PC-3 (cell line): ENCODE data around the gene TMPRSS3. TPM values are rescaled to one million over a fixed set of nuclear protein-coding genes. Genes with fewer than 3 reads are reported as not detected.
A peak's percentile ranks its signal among the peaks of the same experiment; 100 is the strongest.

Experiments used
- ATAC-seq: fragments of 200-7000 bp; cut with Tn5 transposase; 2 replicates; pipeline ENCODE4 v1.9.1; 2020; ENCODE audit warnings: mild to moderate bottlenecking, moderate library complexity
- BruUV-seq: library from RNA; stranded (reverse); fragments of 400-500 nt; replicated peaks from 2 replicates; lab custom pipeline; 2021; lab: Mats Ljungman, UMichigan
- CTCF ChIA-PET: fragments of 300-600 bp; sonication (Branson Sonifier 250); formaldehyde crosslinking; loops from one replicate; lab custom pipeline; 2022; ENCODE audit warnings: antibody characterized with exemption; lab: Charles Lee
- POLR2A ChIA-PET: fragments of 300-600 bp; sonication (Branson Sonifier 250); formaldehyde crosslinking; loops from one replicate; lab custom pipeline; 2022; ENCODE audit warnings: antibody characterized with exemption; ENCODE audit not compliant: unreplicated experiment; lab: Charles Lee
- DNase-seq: peaks from one replicate; pipeline ENCODE4 v3.0.0-alpha.2; 2015
- H2AFZ ChIP-seq: fragments of 300-600 bp; sonication (generic); 2 replicates; pipeline ENCODE4 v1.6.0; 2016; ENCODE audit warnings: antibody characterized with exemption, low read length
- H3F3A ChIP-seq: fragments of 300-600 bp; sonication (generic); one replicate; pipeline ENCODE4 v1.6.0; 2017; ENCODE audit warnings: antibody characterized with exemption, low read length, control low read depth, mild to moderate bottlenecking; ENCODE audit not compliant: unreplicated experiment
- H3K27ac ChIP-seq: fragments of 300-600 bp; sonication (generic); 2 replicates; pipeline ENCODE4 v1.5.1; 2016; ENCODE audit warnings: mild to moderate bottlenecking, low read length
- H3K27me3 ChIP-seq: fragments of 300-600 bp; sonication (generic); 2 replicates; pipeline ENCODE4 v1.6.1; 2016; ENCODE audit warnings: low read length, mixed read lengths
- H3K36me3 ChIP-seq: fragments of 300-600 bp; sonication (generic); 2 replicates; pipeline ENCODE4 v1.6.1; 2016; ENCODE audit warnings: low read depth, mixed run types, low read length, mixed read lengths
- H3K4me1 ChIP-seq: fragments of 300-600 bp; sonication (generic); 2 replicates; pipeline ENCODE4 v1.5.1; 2016; ENCODE audit warnings: low read length; ENCODE audit not compliant: insufficient read depth
- H3K4me2 ChIP-seq: fragments of 300-600 bp; sonication (generic); 2 replicates; pipeline ENCODE4 v1.6.0; 2016; ENCODE audit warnings: low read length
- H3K4me3 ChIP-seq: fragments of 300-600 bp; sonication (generic); 2 replicates; pipeline ENCODE4 v1.5.1; 2016; ENCODE audit warnings: mild to moderate bottlenecking, low read length, mixed read lengths
- H3K79me2 ChIP-seq: fragments of 300-600 bp; sonication (generic); 2 replicates; pipeline ENCODE4 v1.6.1; 2017; ENCODE audit warnings: low read length, mixed read lengths
- H3K9ac ChIP-seq: fragments of 300-600 bp; sonication (generic); 2 replicates; pipeline ENCODE4 v1.6.0; 2016; ENCODE audit warnings: mild to moderate bottlenecking, low read length
- H3K9me2 ChIP-seq: fragments of 300-600 bp; sonication (generic); replicated peaks from 2 replicates; pipeline ENCODE4 v1.6.1; 2016; ENCODE audit warnings: mixed run types, low read length, mixed read lengths
- H3K9me3 ChIP-seq: fragments of 300-600 bp; sonication (generic); 2 replicates; pipeline ENCODE4 v1.6.1; 2016; ENCODE audit warnings: low read length, mixed read lengths
- H4K20me1 ChIP-seq: fragments of 300-600 bp; sonication (generic); 2 replicates; pipeline ENCODE4 v1.6.1; 2016; ENCODE audit warnings: low read length, mixed read lengths
- CTCF ChIP-seq: fragments of 300-600 bp; sonication (generic); conservative IDR thresholded peaks from 2 replicates; pipeline ENCODE4 v1.5.1; 2017; ENCODE audit warnings: antibody characterized with exemption, low read depth, mild to moderate bottlenecking, low read length
- EZH2 ChIP-seq: fragments of 300-600 bp; sonication (generic); IDR thresholded peaks from one replicate; pipeline ENCODE4 v1.6.1; 2017; ENCODE audit warnings: antibody characterized with exemption, mild to moderate bottlenecking, low read length; ENCODE audit not compliant: unreplicated experiment
- EZH2phosphoT487 ChIP-seq: fragments of 300-600 bp; sonication (generic); IDR thresholded peaks from 2 replicates; pipeline ENCODE4 v1.6.1; 2018; ENCODE audit warnings: mild to moderate bottlenecking, antibody characterized with exemption, low read length, borderline replicate concordance
- intact Hi-C: fragments of 100-400 bp; cut with micrococcal nuclease; formaldehyde crosslinking; loops from 2 replicates; pipeline ENCODE4 v1.9.0; 2023
- total RNA-seq: library from RNA; depleted of rRNA; stranded (reverse); fragments of >200 nt; gene quantifications from 2 replicates; pipeline ENCODE4 v1.2.3, GENCODE V29; 2014

TMPRSS3 gene
- total RNA-seq, 1 experiment from 2014 or later, result not detected

DNA sequence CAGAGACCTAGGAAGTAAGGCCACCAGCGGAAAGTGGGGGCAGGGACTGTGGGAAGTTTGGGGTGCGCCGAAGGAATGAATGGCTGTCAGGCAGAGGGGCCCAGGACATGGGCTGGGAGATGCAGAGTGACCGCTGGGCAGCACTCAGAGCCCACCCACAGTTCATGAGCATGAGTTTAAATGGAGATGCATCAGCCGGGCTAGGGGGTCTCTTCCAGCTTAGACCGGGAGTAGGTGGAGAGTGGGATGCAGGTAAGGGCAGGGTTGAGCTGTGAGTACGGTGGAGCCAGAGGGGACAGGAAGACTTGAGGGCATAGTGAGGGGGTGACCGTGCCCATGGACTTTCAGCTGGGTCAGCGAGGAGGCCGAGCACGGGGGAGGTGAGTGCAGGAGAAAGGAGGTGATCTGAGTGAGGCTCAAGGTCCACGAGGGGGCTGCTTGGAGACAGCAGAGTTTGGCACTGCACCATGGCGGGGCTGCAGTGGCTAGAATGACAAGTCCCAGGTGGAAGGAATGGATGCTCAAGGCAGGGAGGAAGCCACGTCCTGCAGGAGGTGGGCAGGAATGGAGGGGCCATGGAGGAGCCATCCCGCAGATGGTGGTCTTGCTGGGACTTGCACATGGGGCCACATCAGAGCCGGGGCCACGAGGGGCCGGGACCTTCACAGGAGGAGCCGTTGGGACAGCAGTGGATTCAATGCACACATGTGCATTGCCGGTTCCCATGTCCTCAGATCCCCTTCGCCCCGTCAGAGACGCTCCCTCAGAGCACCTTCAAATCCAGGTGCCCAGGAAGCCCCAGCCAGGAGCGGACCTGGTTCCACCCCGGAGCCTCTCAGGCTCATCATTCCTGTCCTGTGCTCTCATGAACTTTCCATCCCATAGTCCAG, 42.7 kb upstream of the TMPRSS3 start:
- H3K27ac ChIP-seq, result no peak overlapping the region
- POLR2A ChIA-PET, result no interaction called here
- no peaks in the 10 kb centered on the region for H3K9me3 ChIP-seq
- no peak overlapping the region for H3K4me2 ChIP-seq
- H3K36me3 ChIP-seq, result no peaks in the 10 kb centered on the region
- BruUV-seq, result no TSS peak
- H4K20me1 ChIP-seq, result no peaks in the 10 kb centered on the region
- H3K9ac ChIP-seq, result no peak overlapping the region
- no peak for TF ChIP-seq CTCF
- no peak for TF ChIP-seq EZH2phosphoT487
- no peak for TF ChIP-seq EZH2
- H3K9me2 ChIP-seq, result no peaks in the 10 kb centered on the region
- H3K79me2 ChIP-seq, result no peaks in the 10 kb centered on the region
- H3K27me3 ChIP-seq, result no peaks in the 10 kb centered on the region
- no peak overlapping the region for H3K4me3 ChIP-seq
- no peak for DNase-seq
- H2AFZ ChIP-seq, result no peak overlapping the region
- CTCF ChIA-PET, result interaction anchor here (0.6 kb wide), 1 partner anchor 91 kb away, joined by 3 read pairs; no protein-coding TSS in a partner anchor
- ATAC-seq, result no peak
- intact Hi-C loops, result no loop called here
- no peaks in the 10 kb centered on the region for H3F3A ChIP-seq
- no peaks in the 10 kb centered on the region for H3K4me1 ChIP-seq

DNA sequence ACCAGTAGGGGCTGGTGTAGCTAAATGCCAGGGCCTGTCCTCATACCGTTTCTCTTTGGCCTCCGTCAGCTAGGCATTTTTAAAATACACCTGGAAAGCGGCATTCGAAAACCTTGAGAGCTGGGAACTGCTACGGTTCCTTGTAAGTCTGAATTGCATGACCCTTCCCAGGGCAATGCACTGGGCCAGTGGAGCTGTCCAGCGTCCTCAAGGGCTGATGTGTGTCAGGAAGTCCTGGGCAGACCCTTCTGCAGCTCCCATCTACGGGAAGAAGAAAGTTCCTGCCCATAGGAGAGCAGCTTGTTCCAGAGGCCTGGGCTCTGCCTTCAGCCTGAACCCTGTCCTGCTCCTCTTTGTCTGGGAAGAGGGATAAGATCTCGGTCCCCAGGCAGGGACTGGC, 41.9 kb upstream of the TMPRSS3 start:
- Histone ChIP-seq H3K9me2 (no peaks in the 10 kb centered on the region), H4K20me1 (no peaks in the 10 kb centered on the region), H3K79me2 (no peaks in the 10 kb centered on the region), H3K4me2 (no peak overlapping the region), H3K36me3 (no peaks in the 10 kb centered on the region), H3K27ac (no peak overlapping the region), H3K9ac (no peak overlapping the region), H3F3A (no peaks in the 10 kb centered on the region), H2AFZ (no peak overlapping the region), H3K27me3 (no peaks in the 10 kb centered on the region), H3K9me3 (no peaks in the 10 kb centered on the region), H3K4me1 (no peaks in the 10 kb centered on the region), H3K4me3 (no peak overlapping the region)
- ATAC-seq, result peak; percentile 54
- TF ChIP-seq CTCF (no peak), EZH2 (no peak), EZH2phosphoT487 (no peak)
- no TSS peak for BruUV-seq
- ChIA-PET POLR2A (no interaction called here), CTCF (no interaction called here)
- intact Hi-C loops, result no loop called here
- DNase-seq, result peak; percentile 28

DNA sequence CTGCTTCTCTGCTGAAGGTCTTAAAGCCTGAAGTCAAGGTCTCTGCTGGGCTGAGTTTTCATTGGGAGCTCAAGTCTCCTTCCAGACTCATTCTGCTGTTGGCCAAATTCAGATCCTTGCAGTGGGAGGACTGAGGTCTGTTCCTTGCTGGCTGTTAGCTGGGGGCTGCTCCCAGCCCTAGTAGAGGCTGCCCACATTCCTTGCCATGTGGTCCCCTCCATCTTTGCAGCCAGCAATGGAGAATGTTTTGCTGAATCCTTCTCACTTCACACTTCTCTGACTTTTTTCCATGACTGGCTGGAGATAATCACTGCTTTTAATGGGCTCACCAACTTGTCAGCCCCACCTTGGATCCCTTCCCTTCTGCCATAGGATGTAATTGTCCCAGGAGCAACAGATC, 41.1 kb upstream of the TMPRSS3 start:
- BruUV-seq, result no TSS peak

More for the DNA sequence above, 41.1 kb upstream of the TMPRSS3 start:
- no peak for DNase-seq
- Histone ChIP-seq H3K9me2 (no peaks in the 10 kb centered on the region), H3K79me2 (no peaks in the 10 kb centered on the region), H3F3A (no peaks in the 10 kb centered on the region), H3K9me3 (no peaks in the 10 kb centered on the region), H3K4me1 (no peaks in the 10 kb centered on the region), H3K4me2 (no peak overlapping the region), H2AFZ (no peak overlapping the region), H3K27me3 (0 out of 2 replicates have a peak, but pooled peaks cover 7% of the 10 kb centered on the region), H3K27ac (no peak overlapping the region), H4K20me1 (no peaks in the 10 kb centered on the region), H3K9ac (no peak overlapping the region), H3K36me3 (no peaks in the 10 kb centered on the region), H3K4me3 (no peak overlapping the region)
- ATAC-seq, result no peak
- intact Hi-C loops, result no loop called here
- TF ChIP-seq CTCF (no peak), EZH2 (no peak), EZH2phosphoT487 (no peak)
- CTCF ChIA-PET, result no interaction called here
- POLR2A ChIA-PET, result no interaction called here
